ENCODE data around the gene CDC42BPB.

CDC42BPB gene

DNA sequence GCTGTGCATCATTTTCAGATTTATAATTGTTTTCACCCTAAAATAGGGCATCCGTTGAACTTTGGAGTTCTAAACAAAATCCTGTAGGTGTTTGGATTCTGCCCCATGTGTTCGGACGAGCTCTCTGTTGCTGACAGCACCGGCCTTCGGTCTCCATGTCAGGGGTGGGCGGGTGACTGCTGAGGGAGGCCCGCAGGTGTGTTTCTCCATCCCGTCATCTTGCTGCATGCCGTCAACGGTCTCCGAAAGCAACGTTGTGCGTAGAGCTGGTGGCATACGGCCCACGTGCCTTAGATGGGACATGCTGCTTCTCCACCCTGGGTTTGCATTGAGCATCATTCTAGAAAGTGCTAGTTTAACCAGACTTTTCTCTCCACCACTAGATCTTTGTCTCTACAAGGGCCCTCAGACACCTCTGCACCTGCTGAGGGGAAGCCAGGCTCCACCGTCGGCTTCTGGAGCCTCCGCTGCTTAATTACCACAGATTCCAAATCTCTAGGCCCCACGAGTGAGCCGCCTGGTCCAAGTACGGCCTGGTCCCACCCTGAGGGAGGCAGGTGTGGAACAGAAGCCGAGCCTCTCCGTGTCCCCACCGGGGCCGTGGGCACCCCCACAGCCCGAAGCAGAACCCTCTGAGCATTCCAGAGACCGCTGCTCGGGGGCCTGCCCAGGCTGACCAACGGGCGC, 150.6 kb downstream of the CDC42BPB start:
- H3K9me3 Mint-ChIP-seq, result no peaks in the 10 kb centered on the region

DNA sequence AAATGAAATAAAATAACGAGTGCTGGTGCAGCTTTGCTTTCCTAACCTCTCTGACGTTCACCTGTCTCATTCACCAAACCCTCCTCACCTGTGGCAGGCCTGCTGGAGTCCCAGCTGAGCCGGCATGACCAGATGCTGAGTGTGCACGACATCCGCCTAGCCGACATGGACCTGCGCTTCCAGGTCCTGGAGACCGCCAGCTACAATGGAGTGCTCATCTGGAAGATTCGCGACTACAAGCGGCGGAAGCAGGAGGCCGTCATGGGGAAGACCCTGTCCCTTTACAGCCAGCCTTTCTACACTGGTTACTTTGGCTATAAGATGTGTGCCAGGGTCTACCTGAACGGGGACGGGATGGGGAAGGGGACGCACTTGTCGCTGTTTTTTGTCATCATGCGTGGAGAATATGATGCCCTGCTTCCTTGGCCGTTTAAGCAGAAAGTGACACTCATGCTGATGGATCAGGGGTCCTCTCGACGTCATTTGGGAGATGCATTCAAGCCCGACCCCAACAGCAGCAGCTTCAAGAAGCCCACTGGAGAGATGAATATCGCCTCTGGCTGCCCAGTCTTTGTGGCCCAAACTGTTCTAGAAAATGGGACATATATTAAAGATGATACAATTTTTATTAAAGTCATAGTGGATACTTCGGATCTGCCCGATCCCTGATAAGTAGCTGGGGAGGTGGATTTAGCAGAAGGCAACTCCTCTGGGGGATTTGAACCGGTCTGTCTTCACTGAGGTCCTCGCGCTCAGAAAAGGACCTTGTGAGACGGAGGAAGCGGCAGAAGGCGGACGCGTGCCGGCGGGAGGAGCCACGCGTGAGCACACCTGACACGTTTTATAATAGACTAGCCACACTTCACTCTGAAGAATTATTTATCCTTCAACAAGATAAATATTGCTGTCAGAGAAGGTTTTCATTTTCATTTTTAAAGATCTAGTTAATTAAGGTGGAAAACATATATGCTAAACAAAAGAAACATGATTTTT, 151.9 kb downstream of the CDC42BPB start:
- Mint-ChIP-seq H3K4me1 (peaks cover 37% of the 10 kb centered on the region), H3K9me3 (no peaks in the 10 kb centered on the region), H3K27ac (no peak overlapping the region), H3K36me3 (peaks cover 99% of the 10 kb centered on the region), H3K4me3 (no peak overlapping the region)
- ATAC-seq (no peak), DNase-seq (ENCODE audit: low spot score in 2 of 2) (no peak)

More for the DNA sequence above, 150.6 kb downstream of the CDC42BPB start:
- ATAC-seq (no peak), DNase-seq (ENCODE audit: low spot score in 2 of 2) (no peak)
- Mint-ChIP-seq H3K27ac (no peak overlapping the region), H3K36me3 (peaks cover 98% of the 10 kb centered on the region), H3K4me3 (no peak overlapping the region), H3K4me1 (peaks cover 24% of the 10 kb centered on the region)

DNA sequence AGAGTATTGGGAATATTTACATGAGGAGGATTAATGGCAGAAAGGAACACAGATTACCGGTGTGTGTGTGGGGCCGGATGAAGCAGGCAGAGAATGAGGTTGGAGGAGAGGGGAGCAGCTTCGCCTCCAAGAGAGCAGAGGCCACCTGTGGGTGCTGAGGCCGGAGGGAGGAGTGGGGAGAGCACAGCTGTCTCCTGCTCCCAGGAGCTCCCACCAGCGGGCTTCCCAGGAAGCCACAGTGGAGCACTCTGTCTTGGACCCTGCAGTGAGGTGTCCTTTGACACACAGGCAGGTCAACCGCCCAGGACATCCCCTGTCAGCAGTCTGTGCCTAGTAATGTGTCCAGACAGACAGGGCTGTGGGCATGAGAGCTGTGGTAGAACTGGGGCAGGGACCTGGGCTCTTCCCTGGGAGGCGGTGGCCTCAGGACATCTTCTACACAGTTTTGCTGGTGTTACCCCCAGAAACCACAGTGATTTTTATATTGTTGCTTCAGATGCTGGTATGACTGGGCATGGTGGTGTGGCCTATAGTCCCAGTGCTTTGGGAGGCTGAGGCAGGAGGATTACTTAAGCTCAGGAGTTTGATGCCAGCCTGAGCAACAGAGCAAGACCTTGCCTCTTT, 153.3 kb downstream of the CDC42BPB start:
- peaks cover 99% of the 10 kb centered on the region for H3K36me3 Mint-ChIP-seq
- peaks cover 42% of the 10 kb centered on the region for H3K4me1 Mint-ChIP-seq
- peak overlapping the region; percentile 86 for H3K27ac Mint-ChIP-seq

DNA sequence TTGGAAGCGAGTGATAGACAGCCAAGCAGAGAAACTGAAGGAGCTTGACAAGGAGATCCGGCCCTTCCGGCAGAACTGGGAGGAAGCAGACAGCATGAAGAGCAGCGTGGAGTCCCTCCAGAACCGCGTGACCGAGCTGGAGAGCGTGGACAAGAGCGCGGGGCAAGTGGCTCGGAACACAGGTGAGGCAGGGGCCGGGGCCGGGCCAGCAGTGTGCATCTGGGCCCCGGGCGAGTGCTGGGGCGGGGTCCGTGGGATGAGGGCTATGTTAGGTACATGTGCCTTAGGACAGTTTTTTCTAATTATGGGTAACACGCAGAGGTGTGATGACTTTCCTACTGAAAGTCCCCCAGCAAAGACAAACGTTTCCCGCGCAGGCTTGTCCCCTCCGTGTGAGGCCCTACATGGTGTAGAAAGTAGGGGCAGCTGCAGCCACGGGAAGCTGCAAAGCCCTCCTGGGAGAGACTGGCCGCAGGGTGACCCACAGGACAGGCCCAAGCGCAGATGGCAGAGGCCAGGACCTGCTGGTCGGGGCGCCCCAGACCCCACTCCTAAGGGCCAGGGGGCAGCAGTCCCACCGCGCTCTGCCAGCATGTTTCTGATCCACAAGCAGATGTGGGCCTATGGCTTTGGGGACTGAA, 154.0 kb downstream of the CDC42BPB start:
- H3K27ac Mint-ChIP-seq, result peak overlapping the region; percentile 86
- no peak overlapping the region for H3K4me3 Mint-ChIP-seq
- no peaks in the 10 kb centered on the region for H3K9me3 Mint-ChIP-seq
- DNase-seq (ENCODE audit: low spot score in 2 of 2), result no peak
- H3K4me1 Mint-ChIP-seq, result peaks cover 47% of the 10 kb centered on the region
- H3K36me3 Mint-ChIP-seq, result peaks cover 100% of the 10 kb centered on the region
- no peak for ATAC-seq

More for the DNA sequence above, 153.3 kb downstream of the CDC42BPB start:
- ATAC-seq (peak; percentile 47), DNase-seq (ENCODE audit: low spot score in 2 of 2) (no peak)
- Mint-ChIP-seq H3K4me3 (no peak overlapping the region), H3K9me3 (no peaks in the 10 kb centered on the region)

DNA sequence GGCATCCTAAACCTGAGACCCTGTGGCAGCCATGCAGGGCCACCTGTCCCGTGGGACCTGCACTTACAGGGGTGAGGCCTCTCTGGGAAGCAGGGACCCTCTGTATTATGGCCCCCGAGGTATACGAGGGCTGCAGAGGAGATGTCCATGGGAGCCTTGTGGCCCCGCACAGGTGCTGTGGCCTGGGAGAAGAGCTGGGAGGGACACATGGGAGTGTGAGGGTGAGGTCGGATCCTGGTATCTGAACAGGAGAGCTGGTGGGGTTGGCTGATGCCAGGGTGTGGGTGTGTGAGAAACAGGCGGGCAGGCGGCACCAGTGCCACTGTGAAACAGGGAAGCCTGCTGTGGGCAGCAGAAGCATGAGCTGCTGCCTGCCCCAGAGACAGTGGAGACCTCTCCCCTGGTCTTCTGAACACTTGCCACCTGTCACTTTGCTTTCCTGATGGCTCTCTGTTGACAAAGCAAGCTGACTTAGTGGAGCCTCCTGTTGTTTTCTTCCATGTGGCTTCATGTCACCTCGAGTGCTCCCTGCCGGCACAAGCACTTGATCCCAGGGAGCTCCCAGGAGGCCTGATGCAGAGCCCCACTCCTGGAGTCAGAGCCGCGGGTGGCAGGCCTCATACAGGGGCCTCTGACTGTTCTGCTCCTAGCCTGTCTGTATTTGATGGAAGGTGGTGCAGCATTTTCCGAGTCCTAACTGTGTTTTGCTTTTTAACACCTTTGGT, 154.7 kb downstream of the CDC42BPB start:
- DNase-seq (ENCODE audit: low spot score in 2 of 2) (no peak), ATAC-seq (no peak)
- Mint-ChIP-seq H3K27ac (peak overlapping the region; percentile 86), H3K36me3 (peaks cover 100% of the 10 kb centered on the region), H3K4me3 (no peak overlapping the region), H3K4me1 (peaks cover 45% of the 10 kb centered on the region), H3K9me3 (no peaks in the 10 kb centered on the region)

GRCh38 chr14:102902086-102902485, 155.3 kb downstream of the CDC42BPB start:
- Mint-ChIP-seq H3K27ac (peak overlapping the region; percentile 86), H3K9me3 (no peaks in the 10 kb centered on the region), H3K4me3 (no peak overlapping the region), H3K4me1 (peaks cover 44% of the 10 kb centered on the region), H3K36me3 (peaks cover 100% of the 10 kb centered on the region)
- no peak for ATAC-seq
- no peak for DNase-seq (ENCODE audit: low spot score in 2 of 2)

GRCh38 chr14:102901633-102902032, 155.7 kb downstream of the CDC42BPB start:
- H3K4me3 Mint-ChIP-seq, result no peak overlapping the region
- peaks cover 100% of the 10 kb centered on the region for H3K36me3 Mint-ChIP-seq
- ATAC-seq, result peak; percentile 53
- no peaks in the 10 kb centered on the region for H3K9me3 Mint-ChIP-seq
- peak overlapping the region; percentile 53 for H3K27ac Mint-ChIP-seq
- DNase-seq (ENCODE audit: low spot score in 2 of 2), result no peak
- peaks cover 44% of the 10 kb centered on the region for H3K4me1 Mint-ChIP-seq

DNA sequence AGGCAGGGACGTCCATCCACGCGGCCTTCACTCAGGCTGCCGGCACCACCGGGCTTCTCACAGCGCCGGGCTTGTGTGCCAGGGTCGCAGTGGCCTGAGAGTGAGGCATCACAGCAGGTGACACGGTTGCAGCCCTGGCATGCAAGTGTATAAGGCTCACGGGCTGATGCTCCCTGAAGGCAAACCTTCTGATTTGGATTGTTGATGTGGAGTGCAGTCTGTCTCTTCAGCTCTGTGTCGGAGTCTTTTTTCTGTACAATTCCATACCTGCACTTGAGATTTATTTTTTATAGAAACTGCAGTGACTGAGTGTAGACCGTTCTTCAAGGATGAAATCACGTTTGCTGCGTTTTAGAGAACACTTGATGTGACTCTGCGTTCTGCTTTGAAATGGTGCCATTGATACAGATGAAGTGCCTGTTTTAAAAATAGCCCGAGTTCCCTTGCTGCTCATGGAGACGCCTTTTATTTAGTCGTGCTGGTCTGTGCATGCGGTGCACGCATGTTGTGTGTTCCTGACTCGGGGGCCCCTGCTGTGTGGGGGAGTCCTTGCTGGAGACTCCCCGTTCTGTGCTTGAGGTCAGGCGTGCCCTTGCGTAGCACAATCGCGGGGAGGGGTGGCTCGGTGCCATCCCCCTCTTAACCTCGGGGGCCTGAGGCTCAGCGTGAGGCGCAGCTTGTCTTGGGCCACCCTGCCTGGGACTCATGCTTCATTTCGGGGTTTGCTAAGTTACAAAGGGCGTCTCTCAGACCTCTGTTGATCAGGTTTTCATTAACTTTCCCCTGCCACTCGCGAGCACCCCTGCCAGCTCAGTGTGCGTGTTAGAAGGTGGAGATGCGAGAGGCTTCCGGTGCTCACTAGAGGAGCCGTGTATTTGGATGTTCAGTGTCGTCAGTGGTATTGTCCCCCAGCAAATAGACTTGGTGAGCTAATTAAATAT, 156.4 kb downstream of the CDC42BPB start:
- DNase-seq (ENCODE audit: low spot score in 2 of 2), result no peak
- no peak for ATAC-seq
- no peak overlapping the region for H3K4me3 Mint-ChIP-seq
- H3K4me1 Mint-ChIP-seq, result peaks cover 44% of the 10 kb centered on the region
- H3K36me3 Mint-ChIP-seq, result peaks cover 100% of the 10 kb centered on the region
- H3K9me3 Mint-ChIP-seq, result no peaks in the 10 kb centered on the region
- peak overlapping the region; percentile 53 for H3K27ac Mint-ChIP-seq

DNA sequence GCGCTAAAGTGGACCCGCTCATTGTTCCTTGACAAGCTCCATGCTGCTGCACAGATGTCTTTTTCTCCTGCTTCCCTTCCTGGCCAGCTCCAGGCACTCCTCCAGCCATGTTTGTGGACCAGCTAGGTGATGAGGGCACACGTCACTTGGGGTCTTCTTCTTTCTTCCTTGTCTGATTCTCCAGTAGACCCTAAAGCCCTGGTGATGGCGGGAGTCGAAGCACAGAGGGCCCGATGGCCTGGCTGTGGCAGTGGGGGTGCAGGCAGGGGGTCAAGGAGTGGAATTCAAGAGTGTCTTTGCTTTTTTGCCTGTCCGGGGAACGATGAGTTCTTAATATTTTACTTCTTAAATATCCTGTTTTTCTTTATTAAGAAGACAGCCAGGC, 157.8 kb downstream of the CDC42BPB start:
- peaks cover 44% of the 10 kb centered on the region for H3K4me1 Mint-ChIP-seq
- DNase-seq (ENCODE audit: low spot score in 2 of 2) (no peak), ATAC-seq (no peak)
- no peaks in the 10 kb centered on the region for H3K9me3 Mint-ChIP-seq
- peaks cover 100% of the 10 kb centered on the region for H3K36me3 Mint-ChIP-seq
- H3K27ac Mint-ChIP-seq, result peak overlapping the region; percentile 79
- H3K4me3 Mint-ChIP-seq, result no peak overlapping the region

DNA sequence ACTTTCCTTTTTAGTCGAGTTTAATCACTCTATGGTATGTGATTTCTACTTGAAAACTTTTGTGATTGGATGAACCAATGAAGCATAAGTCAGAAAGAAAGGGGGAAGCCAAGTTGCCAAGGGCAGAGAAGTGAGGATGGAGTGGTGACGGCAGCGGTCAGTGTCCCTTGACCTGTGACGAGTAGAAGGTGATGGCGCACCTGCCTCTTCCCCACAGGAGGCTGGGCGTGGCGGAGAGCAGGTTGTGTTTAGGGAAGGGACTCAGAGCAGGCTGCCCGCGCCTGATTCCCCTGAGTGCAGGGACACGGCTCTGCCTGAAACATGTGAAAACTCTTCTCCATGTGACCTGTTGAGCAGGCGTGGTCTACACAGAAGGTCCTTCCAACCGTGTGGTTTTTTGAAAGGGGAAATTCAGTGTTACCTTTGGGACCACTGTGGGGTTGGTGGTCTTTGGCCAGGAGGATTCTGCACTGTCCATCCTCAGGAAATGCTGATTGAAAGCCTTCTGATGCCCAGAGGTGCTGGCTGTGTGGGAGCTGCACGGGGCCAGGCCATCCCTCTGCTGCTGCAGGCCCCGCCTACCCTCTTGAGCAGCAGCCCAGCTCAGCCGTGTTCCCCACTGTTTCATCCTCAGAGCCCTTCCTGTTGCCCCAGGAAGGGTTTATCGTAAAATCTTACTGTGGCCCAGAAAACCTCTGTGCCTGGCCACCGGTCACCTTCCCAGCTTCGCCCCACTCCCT, 158.4 kb downstream of the CDC42BPB start:
- H3K27ac Mint-ChIP-seq, result peak overlapping the region; percentile 79
- H3K4me3 Mint-ChIP-seq, result no peak overlapping the region
- H3K36me3 Mint-ChIP-seq, result peaks cover 100% of the 10 kb centered on the region
- peaks cover 44% of the 10 kb centered on the region for H3K4me1 Mint-ChIP-seq
- no peaks in the 10 kb centered on the region for H3K9me3 Mint-ChIP-seq
- DNase-seq (ENCODE audit: low spot score in 2 of 2) (no peak), ATAC-seq (peak; percentile 14)

- DNase-seq (ENCODE audit: low spot score in 2 of 2), result no peak
- H3K9me3 Mint-ChIP-seq, result no peaks in the 10 kb centered on the region
- H3K27ac Mint-ChIP-seq, result no peak overlapping the region
- peaks cover 100% of the 10 kb centered on the region for H3K36me3 Mint-ChIP-seq
- H3K4me1 Mint-ChIP-seq, result peaks cover 37% of the 10 kb centered on the region
- ATAC-seq, result no peak
- no peak overlapping the region for H3K4me3 Mint-ChIP-seq
Observed at GRCh38 chr14:102898298-102898697, 159.1 kb downstream of the CDC42BPB start.

GRCh38 chr14:102897299-102898027, 159.9 kb downstream of the CDC42BPB start:
- H3K36me3 Mint-ChIP-seq, result peaks cover 100% of the 10 kb centered on the region
- H3K27ac Mint-ChIP-seq, result peak overlapping the region; percentile 10
- peaks cover 29% of the 10 kb centered on the region for H3K4me1 Mint-ChIP-seq
- H3K4me3 Mint-ChIP-seq, result no peak overlapping the region
- DNase-seq (ENCODE audit: low spot score in 2 of 2) (no peak), ATAC-seq (no peak)
- no peaks in the 10 kb centered on the region for H3K9me3 Mint-ChIP-seq

All from stimulated activated effector memory CD8-positive, alpha-beta T cell treated with anti-CD3 and anti-CD28 coated beads, Interleukin-12 subunit alpha, Interleukin-12 subunit beta, amount 100 ng/mL, for 72 hours (primary cell).